Neural cell (in vitro differentiated cells): Measurements from ENCODE around the gene FKRP. TPM values are rescaled to one million over a fixed set of nuclear protein-coding genes. Genes with fewer than 3 reads are reported as not detected.
"Not testable (repeated sequence)": the region's sequence is repeated elsewhere in the genome, so short reads cannot be mapped to it uniquely, and the experiment has no call there.

Source experiments
- H2AFZ ChIP-seq: fragments of 200-600, 300-800 bp; sonication (generic), shearing (Covaris generic); 2 replicates; pipeline ENCODE4 v1.6.0; 2014; ENCODE audit warnings: low read depth, mild to moderate bottlenecking, antibody characterized with exemption, low read length, moderate library complexity
- H3F3A ChIP-seq: fragments of 200-600 bp; shearing (Covaris generic); 2 replicates; pipeline ENCODE4 v1.6.1; 2016; ENCODE audit warnings: mild to moderate bottlenecking, moderate library complexity, mixed read lengths, antibody characterized with exemption, low read length; ENCODE audit not compliant: insufficient read depth, poor library complexity, severe bottlenecking
- H3K27ac ChIP-seq: fragments of 200-600, 300-800 bp; sonication (generic), shearing (Covaris generic); 2 replicates; pipeline ENCODE4 v1.5.1; 2014; ENCODE audit warnings: mild to moderate bottlenecking, low read length, moderate library complexity
- H3K27me3 ChIP-seq: fragments of 300-800, 200-600 bp; sonication (generic), shearing (Covaris generic); 2 replicates; pipeline ENCODE4 v1.6.0; 2014; ENCODE audit warnings: mild to moderate bottlenecking, low read depth, low read length, moderate library complexity; ENCODE audit not compliant: insufficient read depth
- H3K36me3 ChIP-seq: fragments of 300-800, 200-600 bp; sonication (generic), shearing (Covaris generic); 2 replicates; pipeline ENCODE4 v1.5.1; 2014; ENCODE audit warnings: mild to moderate bottlenecking, antibody characterized with exemption, low read length, moderate library complexity; ENCODE audit not compliant: insufficient read depth
- H3K4me2 ChIP-seq: fragments of 300-800, 200-600 bp; sonication (generic), shearing (Covaris generic); 2 replicates; pipeline ENCODE4 v1.6.0; 2014; ENCODE audit warnings: mild to moderate bottlenecking, low read length
- H3K4me3 ChIP-seq: fragments of 300-800, 200-600 bp; sonication (generic), shearing (Covaris generic); 2 replicates; pipeline ENCODE4 v1.5.1; 2014; ENCODE audit warnings: mild to moderate bottlenecking, low read length, moderate library complexity
- H3K79me2 ChIP-seq: fragments of 200-600 bp; shearing (Covaris generic); replicated peaks from 2 replicates; pipeline ENCODE4 v1.6.0; 2014; ENCODE audit warnings: mild to moderate bottlenecking, low read length, moderate library complexity; ENCODE audit not compliant: insufficient read depth
- H3K9ac ChIP-seq: fragments of 300-800, 200-600 bp; sonication (generic), shearing (Covaris generic); 2 replicates; pipeline ENCODE4 v1.6.1; 2016; ENCODE audit warnings: mild to moderate bottlenecking, low read length, mixed read lengths
- H3K9me2 ChIP-seq: fragments of 200-600 bp; shearing (Covaris generic); 2 replicates; pipeline ENCODE4 v1.6.1; 2016; ENCODE audit warnings: mild to moderate bottlenecking, low read length, mixed read lengths; ENCODE audit not compliant: insufficient read depth
- H3K9me3 ChIP-seq: fragments of 200-600, 300-800 bp; sonication (generic), shearing (Covaris generic); 2 replicates; pipeline ENCODE4 v1.6.1; 2016; ENCODE audit warnings: mild to moderate bottlenecking, mixed run types, low read length, moderate library complexity, mixed read lengths
- H4K20me1 ChIP-seq: fragments of 200-600 bp; shearing (Covaris generic); 2 replicates; pipeline ENCODE4 v1.6.1; 2016; ENCODE audit warnings: mild to moderate bottlenecking, mixed run types; ENCODE audit not compliant: insufficient read depth
- CTCF ChIP-seq: fragments of 450-650 bp; IDR thresholded peaks from 2 replicates; pipeline ENCODE4 v1.5.1; 2014; ENCODE audit warnings: antibody characterized with exemption, mild to moderate bottlenecking, moderate library complexity; ENCODE audit not compliant: poor library complexity, severe bottlenecking
- EP300 ChIP-seq: fragments of 450-650 bp; conservative IDR thresholded peaks from 2 replicates; pipeline ENCODE4 v1.6.1; 2014; ENCODE audit warnings: antibody characterized with exemption, mild to moderate bottlenecking, moderate library complexity; ENCODE audit not compliant: poor library complexity, severe bottlenecking
- EZH2 ChIP-seq: fragments of 200-600, 300-800 bp; shearing (Covaris generic), sonication (generic); IDR thresholded peaks from 2 replicates; pipeline ENCODE4 v1.6.1; 2014; ENCODE audit warnings: antibody characterized with exemption, low read length, borderline replicate concordance, mild to moderate bottlenecking; ENCODE audit not compliant: insufficient read depth, poor library complexity, severe bottlenecking
- MXI1 ChIP-seq: fragments of 450-650 bp; conservative IDR thresholded peaks from 2 replicates; pipeline ENCODE4 v1.6.1; 2014; ENCODE audit warnings: antibody characterized with exemption, mild to moderate bottlenecking; ENCODE audit not compliant: poor library complexity, severe bottlenecking
- POLR2AphosphoS5 ChIP-seq: IDR thresholded peaks from 2 replicates; pipeline ENCODE4 v1.6.1; 2012
- RAD21 ChIP-seq: fragments of 450-650 bp; conservative IDR thresholded peaks from 2 replicates; pipeline ENCODE4 v1.6.1; 2014; ENCODE audit warnings: antibody characterized with exemption, mild to moderate bottlenecking, moderate library complexity
- REST ChIP-seq: IDR thresholded peaks from 2 replicates; pipeline ENCODE4 v1.6.1; 2012; ENCODE audit warnings: borderline replicate concordance
- SMC3 ChIP-seq: fragments of 450-650 bp; conservative IDR thresholded peaks from 2 replicates; pipeline ENCODE4 v1.6.1; 2014; ENCODE audit warnings: antibody characterized with exemption, mild to moderate bottlenecking, moderate library complexity; ENCODE audit not compliant: poor library complexity
- TAF1 ChIP-seq: IDR thresholded peaks from 2 replicates; pipeline ENCODE4 v1.6.1; 2012; ENCODE audit warnings: low read depth
- polyA plus RNA-seq: library from polyadenylated mRNA; depleted of rRNA; stranded (reverse); fragments of >200 nt; gene quantifications from 2 replicates; pipeline ENCODE4 v1.2.3, GENCODE V29; 2014

The FKRP gene
- polyA plus RNA-seq, 1 donor from 2014 or later: 27.8 TPM

GRCh38 chr19:46766569-46767317 lies 20.9 kb downstream of the FKRP start:
- H3K4me3 ChIP-seq: no peak overlapping the region
- no peaks in the 10 kb centered on the region for H3K9me2 ChIP-seq
- H3K4me2 ChIP-seq: no peak overlapping the region
- no peaks in the 10 kb centered on the region for H3F3A ChIP-seq
- no peaks in the 10 kb centered on the region for H4K20me1 ChIP-seq
- no peak overlapping the region for H2AFZ ChIP-seq
- H3K27me3 ChIP-seq: no peaks in the 10 kb centered on the region
- no peaks in the 10 kb centered on the region for H3K79me2 ChIP-seq
- H3K27ac ChIP-seq: no peak overlapping the region
- H3K36me3 ChIP-seq: no peaks in the 10 kb centered on the region
- H3K9me3 ChIP-seq: no peaks in the 10 kb centered on the region
- TF ChIP-seq CTCF (peak; percentile 34), RAD21 (no peak), EZH2 (no peak)
- no peak overlapping the region for H3K9ac ChIP-seq

GRCh38 chr19:46768746-46769145 lies 22.9 kb downstream of the FKRP start:
- H3K4me3 ChIP-seq, H3K79me2 ChIP-seq, H3K9ac ChIP-seq, H3K27me3 ChIP-seq, H2AFZ ChIP-seq, H4K20me1 ChIP-seq, H3K4me2 ChIP-seq, H3F3A ChIP-seq, H3K36me3 ChIP-seq, H3K9me3 ChIP-seq, H3K27ac ChIP-seq, H3K9me2 ChIP-seq: not testable (repeated sequence)

GRCh38 chr19:46772170-46773017 lies 26.5 kb downstream of the FKRP start:
- no peak overlapping the region for H3K4me3 ChIP-seq
- H3K4me2 ChIP-seq: no peak overlapping the region
- no peaks in the 10 kb centered on the region for H4K20me1 ChIP-seq
- no peaks in the 10 kb centered on the region for H3F3A ChIP-seq
- H3K79me2 ChIP-seq: no peaks in the 10 kb centered on the region
- H3K36me3 ChIP-seq: no peaks in the 10 kb centered on the region
- H3K9me2 ChIP-seq: no peaks in the 10 kb centered on the region
- H3K27me3 ChIP-seq: no peaks in the 10 kb centered on the region
- H3K27ac ChIP-seq: no peak overlapping the region
- no peak for TF ChIP-seq TAF1
- TF ChIP-seq REST: no peak
- TF ChIP-seq SMC3: no peak
- no peak for TF ChIP-seq EP300
- no peak for TF ChIP-seq CTCF
- no peak for TF ChIP-seq RAD21
- TF ChIP-seq EZH2: no peak
- no peak for TF ChIP-seq MXI1
- no peak for TF ChIP-seq POLR2AphosphoS5
- H2AFZ ChIP-seq: no peak overlapping the region
- H3K9ac ChIP-seq: no peak overlapping the region
- H3K9me3 ChIP-seq: no peaks in the 10 kb centered on the region
